Measurements from ENCODE around the gene XKR7.

XKR7 gene

GRCh38 chr20:32035426-32035779 lies 67.5 kb downstream of the XKR7 start:
- peaks cover 2% of the 10 kb centered on the region for H3K27me3 ChIP-seq (ENCODE audit: control insufficient read depth, insufficient read depth, low read length)

GRCh38 chr20:32036252-32036651 lies 68.3 kb downstream of the XKR7 start:
- no peaks in the 10 kb centered on the region for H3K9me3 ChIP-seq (ENCODE audit: control insufficient read depth, insufficient read depth, low read length)
- no peak overlapping the region for H3K9ac ChIP-seq (ENCODE audit: low read depth, low read length)
- H3K4me1 ChIP-seq (ENCODE audit: control insufficient read depth, insufficient read depth, low read length), result peaks cover 10% of the 10 kb centered on the region
- H3K36me3 ChIP-seq (ENCODE audit: control insufficient read depth, insufficient read depth, low read length), result no peaks in the 10 kb centered on the region
- no peaks in the 10 kb centered on the region for H3K27me3 ChIP-seq (ENCODE audit: control insufficient read depth, insufficient read depth, low read length)
- H3K4me3 ChIP-seq (ENCODE audit: low read depth, low read length), result no peak overlapping the region

More at GRCh38 chr20:32035426-32035779, 67.5 kb downstream of the XKR7 start:
- Histone ChIP-seq H3K4me1 (ENCODE audit: control insufficient read depth, insufficient read depth, low read length) (peaks cover 6% of the 10 kb centered on the region), H3K4me3 (ENCODE audit: low read depth, low read length) (no peak overlapping the region), H3K36me3 (ENCODE audit: control insufficient read depth, insufficient read depth, low read length) (no peaks in the 10 kb centered on the region), H3K9me3 (ENCODE audit: control insufficient read depth, insufficient read depth, low read length) (no peaks in the 10 kb centered on the region), H3K9ac (ENCODE audit: low read depth, low read length) (no peak overlapping the region)

GRCh38 chr20:32036716-32037485 lies 69.0 kb downstream of the XKR7 start:
- H3K4me1 ChIP-seq (ENCODE audit: control insufficient read depth, insufficient read depth, low read length), result peaks cover 17% of the 10 kb centered on the region
- H3K36me3 ChIP-seq (ENCODE audit: control insufficient read depth, insufficient read depth, low read length), result no peaks in the 10 kb centered on the region
- H3K9me3 ChIP-seq (ENCODE audit: control insufficient read depth, insufficient read depth, low read length), result no peaks in the 10 kb centered on the region
- H3K4me3 ChIP-seq (ENCODE audit: low read depth, low read length), result no peak overlapping the region
- H3K9ac ChIP-seq (ENCODE audit: low read depth, low read length), result no peak overlapping the region
- H3K27me3 ChIP-seq (ENCODE audit: control insufficient read depth, insufficient read depth, low read length), result no peaks in the 10 kb centered on the region

GRCh38 chr20:32037929-32038328 lies 70.0 kb downstream of the XKR7 start:
- no peak overlapping the region for H3K4me3 ChIP-seq (ENCODE audit: low read depth, low read length)
- no peaks in the 10 kb centered on the region for H3K27me3 ChIP-seq (ENCODE audit: control insufficient read depth, insufficient read depth, low read length)
- H3K36me3 ChIP-seq (ENCODE audit: control insufficient read depth, insufficient read depth, low read length), result no peaks in the 10 kb centered on the region
- H3K9ac ChIP-seq (ENCODE audit: low read depth, low read length), result no peak overlapping the region
- H3K9me3 ChIP-seq (ENCODE audit: control insufficient read depth, insufficient read depth, low read length), result no peaks in the 10 kb centered on the region
- H3K4me1 ChIP-seq (ENCODE audit: control insufficient read depth, insufficient read depth, low read length), result peaks cover 17% of the 10 kb centered on the region

- Histone ChIP-seq H3K4me1 (ENCODE audit: control insufficient read depth, insufficient read depth, low read length) (peaks cover 17% of the 10 kb centered on the region), H3K9me3 (ENCODE audit: control insufficient read depth, insufficient read depth, low read length) (no peaks in the 10 kb centered on the region), H3K9ac (ENCODE audit: low read depth, low read length) (no peak overlapping the region), H3K36me3 (ENCODE audit: control insufficient read depth, insufficient read depth, low read length) (no peaks in the 10 kb centered on the region), H3K27me3 (ENCODE audit: control insufficient read depth, insufficient read depth, low read length) (no peaks in the 10 kb centered on the region), H3K4me3 (ENCODE audit: low read depth, low read length) (no peak overlapping the region)
Measured at GRCh38 chr20:32040142-32040953, 72.4 kb downstream of the XKR7 start.

GRCh38 chr20:32045999-32046398 lies 78.0 kb downstream of the XKR7 start:
- Histone ChIP-seq H3K9me3 (ENCODE audit: control insufficient read depth, insufficient read depth, low read length) (no peaks in the 10 kb centered on the region), H3K4me1 (ENCODE audit: control insufficient read depth, insufficient read depth, low read length) (peaks cover 9% of the 10 kb centered on the region), H3K9ac (ENCODE audit: low read depth, low read length) (no peak overlapping the region), H3K36me3 (ENCODE audit: control insufficient read depth, insufficient read depth, low read length) (no peaks in the 10 kb centered on the region), H3K27me3 (ENCODE audit: control insufficient read depth, insufficient read depth, low read length) (peaks cover 20% of the 10 kb centered on the region), H3K4me3 (ENCODE audit: low read depth, low read length) (no peak overlapping the region)

- Histone ChIP-seq H3K4me3 (ENCODE audit: low read depth, low read length) (no peak overlapping the region), H3K27me3 (ENCODE audit: control insufficient read depth, insufficient read depth, low read length) (peaks cover 33% of the 10 kb centered on the region), H3K36me3 (ENCODE audit: control insufficient read depth, insufficient read depth, low read length) (no peaks in the 10 kb centered on the region), H3K9me3 (ENCODE audit: control insufficient read depth, insufficient read depth, low read length) (no peaks in the 10 kb centered on the region), H3K4me1 (ENCODE audit: control insufficient read depth, insufficient read depth, low read length) (peaks cover 2% of the 10 kb centered on the region), H3K9ac (ENCODE audit: low read depth, low read length) (no peak overlapping the region)
Measured at GRCh38 chr20:32050324-32050841, 82.4 kb downstream of the XKR7 start.

GRCh38 chr20:32050851-32051556 lies 83.1 kb downstream of the XKR7 start:
- Histone ChIP-seq H3K9me3 (ENCODE audit: control insufficient read depth, insufficient read depth, low read length) (no peaks in the 10 kb centered on the region), H3K4me1 (ENCODE audit: control insufficient read depth, insufficient read depth, low read length) (peaks cover 2% of the 10 kb centered on the region), H3K9ac (ENCODE audit: low read depth, low read length) (no peak overlapping the region), H3K4me3 (ENCODE audit: low read depth, low read length) (peak overlapping the region; percentile 64), H3K36me3 (ENCODE audit: control insufficient read depth, insufficient read depth, low read length) (no peaks in the 10 kb centered on the region), H3K27me3 (ENCODE audit: control insufficient read depth, insufficient read depth, low read length) (peaks cover 33% of the 10 kb centered on the region)

- H3K36me3 ChIP-seq (ENCODE audit: control insufficient read depth, insufficient read depth, low read length), result no peaks in the 10 kb centered on the region
- peaks cover 2% of the 10 kb centered on the region for H3K4me1 ChIP-seq (ENCODE audit: control insufficient read depth, insufficient read depth, low read length)
- peaks cover 33% of the 10 kb centered on the region for H3K27me3 ChIP-seq (ENCODE audit: control insufficient read depth, insufficient read depth, low read length)
- peak overlapping the region; percentile 64 for H3K4me3 ChIP-seq (ENCODE audit: low read depth, low read length)
- H3K9ac ChIP-seq (ENCODE audit: low read depth, low read length), result no peak overlapping the region
- no peaks in the 10 kb centered on the region for H3K9me3 ChIP-seq (ENCODE audit: control insufficient read depth, insufficient read depth, low read length)
Measured at GRCh38 chr20:32051720-32052089, 83.8 kb downstream of the XKR7 start.

- peaks cover 2% of the 10 kb centered on the region for H3K4me1 ChIP-seq (ENCODE audit: control insufficient read depth, insufficient read depth, low read length)
- H3K4me3 ChIP-seq (ENCODE audit: low read depth, low read length), result peak within 1 kb of the TSS; percentile 64
- H3K36me3 ChIP-seq (ENCODE audit: control insufficient read depth, insufficient read depth, low read length), result no peaks in the 10 kb centered on the region
- H3K27me3 ChIP-seq (ENCODE audit: control insufficient read depth, insufficient read depth, low read length), result peaks cover 33% of the 10 kb centered on the region
- no peaks in the 10 kb centered on the region for H3K9me3 ChIP-seq (ENCODE audit: control insufficient read depth, insufficient read depth, low read length)
- peak within 1 kb of the TSS; percentile 47 for H3K9ac ChIP-seq (ENCODE audit: low read depth, low read length)
Measured at GRCh38 chr20:32052090-32052777, 84.3 kb downstream of the XKR7 start, which contains the start of gene HCK. Gene HCK (plus strand): TSS chr20:32052242.

- Histone ChIP-seq H3K9ac (ENCODE audit: low read depth, low read length) (no peak overlapping the region), H3K36me3 (ENCODE audit: control insufficient read depth, insufficient read depth, low read length) (no peaks in the 10 kb centered on the region), H3K27me3 (ENCODE audit: control insufficient read depth, insufficient read depth, low read length) (peaks cover 33% of the 10 kb centered on the region), H3K4me3 (ENCODE audit: low read depth, low read length) (peak overlapping the region; percentile 64), H3K9me3 (ENCODE audit: control insufficient read depth, insufficient read depth, low read length) (no peaks in the 10 kb centered on the region), H3K4me1 (ENCODE audit: control insufficient read depth, insufficient read depth, low read length) (peaks cover 2% of the 10 kb centered on the region)
Measured at GRCh38 chr20:32052778-32053362, 84.9 kb downstream of the XKR7 start.
